K562 (cell line): ENCODE measurements around the gene ACTR1B. TPM values are rescaled to one million over a fixed set of nuclear protein-coding genes. Genes with fewer than 3 reads are reported as not detected.

Source experiments
- BMI1 ChIP-seq: fragments of 150-350 bp; IDR thresholded peaks from 2 replicates; pipeline ENCODE4 v1.6.1; 2014; ENCODE audit warnings: low read length
- BRD9 ChIP-seq: fragments of 450-650 bp; IDR thresholded peaks from 2 replicates; pipeline ENCODE4 v1.6.1; 2018; ENCODE audit warnings: low read depth; ENCODE audit not compliant: partially characterized antibody
- CHCHD3 ChIP-seq: fragments of 250-450 bp; sonication (Bioruptor Pico); IDR thresholded peaks from 2 replicates; pipeline ENCODE4 v2.1.2; 2022; ENCODE audit warnings: mild to moderate bottlenecking
- E2F3 ChIP-seq: fragments of 250-450 bp; sonication (Bioruptor Pico); IDR thresholded peaks from 2 replicates; pipeline ENCODE4 v1.4.0; 2020; ENCODE audit warnings: mild to moderate bottlenecking
- GTF2E2 ChIP-seq: fragments of 200-800 bp; sonication (Bioruptor generic); IDR thresholded peaks from 2 replicates; pipeline ENCODE4 v1.6.1; 2016; ENCODE audit warnings: missing genetic modification characterization, missing compliant biosample characterization
- HEY1 ChIP-seq: fragments of 250-450 bp; sonication (Bioruptor Pico); IDR thresholded peaks from 2 replicates; pipeline ENCODE4 v1.5.0; 2020; ENCODE audit warnings: mild to moderate bottlenecking, moderate library complexity, borderline replicate concordance
- HOXB6 ChIP-seq: fragments of 250-450 bp; sonication (Bioruptor Pico); IDR thresholded peaks from 2 replicates; pipeline ENCODE4 v1.5.1; 2022; ENCODE audit warnings: mild to moderate bottlenecking, borderline replicate concordance
- LARP7 ChIP-seq: fragments of 450-650 bp; IDR thresholded peaks from 2 replicates; pipeline ENCODE4 v1.6.1; 2016
- POLR2B ChIP-seq: fragments of 450-650 bp; IDR thresholded peaks from 2 replicates; pipeline ENCODE4 v1.6.1; 2018; ENCODE audit warnings: low read depth; ENCODE audit not compliant: partially characterized antibody
- SMC3 ChIP-seq: conservative IDR thresholded peaks from 2 replicates; pipeline ENCODE4 v1.6.1; 2011; ENCODE audit warnings: low read depth, low read length, improper control_type of control experiment; ENCODE audit not compliant: insufficient read depth
- THRAP3 ChIP-seq: fragments of 450-650 bp; IDR thresholded peaks from 2 replicates; pipeline ENCODE4 v1.6.1; 2016; ENCODE audit warnings: mild to moderate bottlenecking, inconsistent platforms, borderline replicate concordance
- TRIM24 ChIP-seq, 2 experiments: fragments of 450-650 bp; IDR thresholded peaks; 2 replicates each; pipeline ENCODE4 v1.6.1; 2016
- ZNF561 ChIP-seq: fragments of 450-650 bp; formaldehyde crosslinking; conservative IDR thresholded peaks from 2 replicates; pipeline ENCODE4 v1.4.0; 2020; ENCODE audit warnings: mild to moderate bottlenecking, moderate library complexity
- ZNF57 ChIP-seq: fragments of 450-650 bp; formaldehyde crosslinking; IDR thresholded peaks from 2 replicates; pipeline ENCODE4 v1.4.0; 2020; ENCODE audit warnings: mild to moderate bottlenecking, moderate library complexity
- ZNF584 ChIP-seq: fragments of 200-800 bp; sonication (Bioruptor generic); IDR thresholded peaks from 2 replicates; pipeline ENCODE4 v1.6.1; 2016; ENCODE audit warnings: low read depth, mild to moderate bottlenecking, missing genetic modification characterization, missing compliant biosample characterization
- ZNF644 ChIP-seq: fragments of 200-800 bp; sonication (Bioruptor generic); IDR thresholded peaks from 2 replicates; pipeline ENCODE4 v1.6.1; 2016; ENCODE audit warnings: low read depth, missing genetic modification characterization, missing compliant biosample characterization
- ZNF696 ChIP-seq: fragments of 250-450 bp; sonication (Bioruptor Pico); conservative IDR thresholded peaks from 2 replicates; pipeline ENCODE4 v1.4.0; 2020; ENCODE audit warnings: mild to moderate bottlenecking, moderate library complexity
- ZNF75A ChIP-seq: fragments of 450-650 bp; formaldehyde crosslinking; IDR thresholded peaks from 2 replicates; pipeline ENCODE4 v1.4.0; 2020; ENCODE audit warnings: mild to moderate bottlenecking
- ZNF766 ChIP-seq: fragments of 200-800 bp; sonication (Bioruptor generic); conservative IDR thresholded peaks from 2 replicates; pipeline ENCODE4 v1.6.1; 2016; ENCODE audit warnings: missing genetic modification characterization, missing compliant biosample characterization
- polyA plus RNA-seq, 8 experiments: library from polyadenylated mRNA; depleted of rRNA in 4 of 8; stranded (reverse) in 5 of 8; unstranded in 3 of 8; fragments of >200 nt; fragmentation: Nextera tagmentation in 2 of 8; fragmentation: Illumina TruSeq in 1 of 8; extraction: Ambion mirVana in 2 of 8; extraction: Trizol in 1 of 8; gene quantifications; 2 replicates each; pipeline versions ENCODE4 v1.2.1 to v1.2.3, GENCODE V29; 2011 to 2014; ENCODE audit warnings: inconsistent platforms in 1 of 8, missing spikeins in 1 of 8
- total RNA-seq, 7 experiments: library from RNA; depleted of rRNA in 6 of 7; stranded (reverse); fragments of >200 nt in 6 of 7; fragmentation: Illumina TruSeq in 2 of 7; extraction: Trizol in 2 of 7; gene quantifications; 2 replicates each; pipeline versions ENCODE4 v1.2.1 to v1.2.3, GENCODE V29; 2011 to 2021; ENCODE audit warnings: low replicate concordance in 1 of 7
- TF ChIP-seq, protein P1 (sequence below): fragments of 250-450 bp; sonication (Bioruptor Pico); IDR thresholded peaks from 2 replicates; pipeline ENCODE4 v1.5.0; 2021
- TF ChIP-seq, protein P2 (sequence below): fragments of 250-450 bp; sonication (Bioruptor Pico); IDR thresholded peaks from 2 replicates; pipeline ENCODE4 v1.8.0; 2021; ENCODE audit warnings: moderate library complexity, mild to moderate bottlenecking, inconsistent platforms
- TF ChIP-seq, protein P3 (sequence below): sonication (generic); formaldehyde crosslinking; IDR thresholded peaks from 2 replicates; pipeline ENCODE4 v1.8.1; 2022; ENCODE audit warnings: missing genetic modification reagents
- TF ChIP-seq, protein P4 (sequence below): sonication (generic); formaldehyde crosslinking; IDR thresholded peaks from 2 replicates; pipeline ENCODE4 v1.8.0; 2022; ENCODE audit warnings: mild to moderate bottlenecking, missing genetic modification reagents

Gene ACTR1B
- total and polyA plus RNA-seq, 9 of the 15 experiments (the other 6 are each of a cell fraction or from before 2014, with no cell fraction given) = 0.49 to 42.3 (median 22.5) TPM

DNA sequence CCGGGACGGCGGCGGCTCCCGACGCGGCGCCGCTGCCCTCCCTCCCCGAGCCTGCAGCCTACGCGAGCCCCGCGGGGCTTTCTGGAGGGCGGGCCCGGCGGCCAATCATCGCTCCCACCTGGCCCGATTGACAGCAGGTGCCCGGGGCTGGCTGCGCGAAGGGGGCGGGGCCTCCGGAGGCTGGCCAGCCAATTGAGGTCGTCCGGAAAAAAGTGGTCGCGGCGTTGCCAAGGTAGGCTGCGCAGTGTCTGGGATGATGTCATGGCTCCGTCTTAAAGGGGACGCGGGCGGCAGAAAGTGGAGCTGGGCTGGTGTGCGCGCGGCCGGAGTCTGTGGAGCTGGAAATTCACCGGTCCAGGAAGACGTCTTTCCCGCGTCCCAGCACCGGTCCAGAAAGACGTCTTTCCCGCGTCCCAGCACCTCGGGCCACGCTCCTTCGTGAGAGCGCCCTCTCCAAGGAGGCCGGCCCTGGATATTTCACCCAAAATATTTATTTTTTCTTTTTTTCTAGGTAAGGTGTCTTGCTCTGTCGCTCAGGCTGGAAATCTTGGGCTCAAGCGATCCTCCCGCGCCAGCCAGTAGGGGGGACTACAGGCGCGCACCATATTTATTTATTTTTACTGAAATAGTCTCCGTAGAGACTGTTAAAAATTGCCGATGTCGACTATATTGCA, at the start of gene ACTR1B (continued):
- TF ChIP-seq BRD9 (no peak), ZNF584 (CRISPR knock-in tag) (no peak), ZNF57 (no peak), POLR2B (peak; percentile 73), HEY1 (CRISPR knock-in tag) (0 out of 2 replicates have a peak, but pooled peaks have one; percentile 56), ZNF644 (tag) (no peak), ZNF561 (CRISPR knock-in tag) (no peak; the same call in 1 of the 2 replicates), LARP7 (no peak), GTF2E2 (tag) (peak; percentile 60; the same call in 1 of the 2 replicates), CHCHD3 (CRISPR knock-in tag) (no peak), HOXB6 (CRISPR knock-in tag) (no peak), E2F3 (CRISPR knock-in tag) (peak; percentile 86), SMC3 (0 out of 2 replicates have a peak, but pooled peaks have one; percentile 1), TRIM24 (IDR thresholded peaks at IDR 0.05) (no peak), ZNF696 (CRISPR knock-in tag) (no peak), ZNF766 (CRISPR knock-in tag) (0 out of 2 replicates have a peak, but pooled peaks have one; percentile 13), THRAP3 (no peak), BMI1 (no peak), ZNF75A (CRISPR knock-in tag) (0 out of 2 replicates have a peak, but pooled peaks have one; percentile 13)
- TF ChIP-seq, protein P1, sequence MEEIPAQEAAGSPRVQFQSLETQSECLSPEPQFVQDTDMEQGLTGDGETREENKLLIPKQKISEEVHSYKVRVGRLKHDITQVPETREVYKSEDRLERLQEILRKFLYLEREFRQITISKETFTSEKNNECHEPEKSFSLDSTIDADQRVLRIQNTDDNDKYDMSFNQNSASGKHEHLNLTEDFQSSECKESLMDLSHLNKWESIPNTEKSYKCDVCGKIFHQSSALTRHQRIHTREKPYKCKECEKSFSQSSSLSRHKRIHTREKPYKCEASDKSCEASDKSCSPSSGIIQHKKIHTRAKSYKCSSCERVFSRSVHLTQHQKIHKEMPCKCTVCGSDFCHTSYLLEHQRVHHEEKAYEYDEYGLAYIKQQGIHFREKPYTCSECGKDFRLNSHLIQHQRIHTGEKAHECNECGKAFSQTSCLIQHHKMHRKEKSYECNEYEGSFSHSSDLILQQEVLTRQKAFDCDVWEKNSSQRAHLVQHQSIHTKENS (CRISPR knock-in tag) = no peak
- TF ChIP-seq, protein P2, sequence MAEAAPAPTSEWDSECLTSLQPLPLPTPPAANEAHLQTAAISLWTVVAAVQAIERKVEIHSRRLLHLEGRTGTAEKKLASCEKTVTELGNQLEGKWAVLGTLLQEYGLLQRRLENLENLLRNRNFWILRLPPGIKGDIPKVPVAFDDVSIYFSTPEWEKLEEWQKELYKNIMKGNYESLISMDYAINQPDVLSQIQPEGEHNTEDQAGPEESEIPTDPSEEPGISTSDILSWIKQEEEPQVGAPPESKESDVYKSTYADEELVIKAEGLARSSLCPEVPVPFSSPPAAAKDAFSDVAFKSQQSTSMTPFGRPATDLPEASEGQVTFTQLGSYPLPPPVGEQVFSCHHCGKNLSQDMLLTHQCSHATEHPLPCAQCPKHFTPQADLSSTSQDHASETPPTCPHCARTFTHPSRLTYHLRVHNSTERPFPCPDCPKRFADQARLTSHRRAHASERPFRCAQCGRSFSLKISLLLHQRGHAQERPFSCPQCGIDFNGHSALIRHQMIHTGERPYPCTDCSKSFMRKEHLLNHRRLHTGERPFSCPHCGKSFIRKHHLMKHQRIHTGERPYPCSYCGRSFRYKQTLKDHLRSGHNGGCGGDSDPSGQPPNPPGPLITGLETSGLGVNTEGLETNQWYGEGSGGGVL = no peak
- TF ChIP-seq, protein P3, sequence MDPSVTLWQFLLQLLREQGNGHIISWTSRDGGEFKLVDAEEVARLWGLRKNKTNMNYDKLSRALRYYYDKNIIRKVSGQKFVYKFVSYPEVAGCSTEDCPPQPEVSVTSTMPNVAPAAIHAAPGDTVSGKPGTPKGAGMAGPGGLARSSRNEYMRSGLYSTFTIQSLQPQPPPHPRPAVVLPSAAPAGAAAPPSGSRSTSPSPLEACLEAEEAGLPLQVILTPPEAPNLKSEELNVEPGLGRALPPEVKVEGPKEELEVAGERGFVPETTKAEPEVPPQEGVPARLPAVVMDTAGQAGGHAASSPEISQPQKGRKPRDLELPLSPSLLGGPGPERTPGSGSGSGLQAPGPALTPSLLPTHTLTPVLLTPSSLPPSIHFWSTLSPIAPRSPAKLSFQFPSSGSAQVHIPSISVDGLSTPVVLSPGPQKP = no peak
- TF ChIP-seq, protein P4, sequence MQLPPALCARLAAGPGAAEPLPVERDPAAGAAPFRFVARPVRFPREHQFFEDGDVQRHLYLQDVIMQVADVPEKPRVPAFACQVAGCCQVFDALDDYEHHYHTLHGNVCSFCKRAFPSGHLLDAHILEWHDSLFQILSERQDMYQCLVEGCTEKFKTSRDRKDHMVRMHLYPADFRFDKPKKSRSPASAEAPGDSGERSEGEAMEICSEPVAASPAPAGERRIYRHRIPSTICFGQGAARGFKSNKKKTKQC (CRISPR knock-in tag) = no peak
